ENCODE data around the gene CRB3. TPM values are rescaled to one million over a fixed set of nuclear protein-coding genes. Genes with fewer than 3 reads are reported as not detected.

Gene CRB3
- total RNA-seq, 2 experiments from 2014 or later: 1.2 to 1.8 TPM

DNA sequence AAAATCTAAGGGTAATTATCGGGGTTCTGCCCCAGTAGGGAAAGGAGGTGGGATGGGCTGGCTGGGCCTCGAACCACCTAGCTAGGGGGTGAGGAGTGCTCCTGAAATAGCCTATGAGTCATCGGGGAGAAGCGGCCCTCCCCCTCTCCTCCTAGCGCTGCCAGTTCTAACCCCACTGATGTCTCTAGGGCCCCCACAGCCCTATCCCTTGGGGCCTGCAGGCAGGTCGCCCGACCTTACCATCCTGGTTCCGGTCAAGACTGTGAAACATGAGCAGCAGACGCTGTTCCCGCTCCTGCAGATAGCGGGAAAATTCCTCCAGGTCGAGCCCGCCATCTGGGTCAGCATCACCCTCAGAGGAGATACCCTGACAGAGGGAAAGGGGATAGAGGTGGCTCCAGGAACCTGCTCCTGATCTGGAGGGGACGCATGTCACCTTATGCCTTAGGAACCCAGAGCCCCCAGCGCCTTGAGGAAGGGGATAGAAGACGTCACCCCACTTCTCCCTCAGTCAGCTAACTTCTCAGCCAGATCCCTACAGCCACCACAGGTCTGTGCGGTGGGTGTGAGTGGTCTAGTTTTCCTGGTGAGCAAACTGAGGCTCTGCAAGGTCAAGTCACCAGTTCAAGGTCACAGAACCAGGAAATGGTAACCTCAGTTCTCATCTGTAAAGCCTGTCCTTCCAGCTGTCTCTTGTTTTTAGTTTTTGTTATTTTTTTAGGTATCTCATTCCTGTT is 5.9 kb upstream of the CRB3 start:
- Mint-ChIP-seq H3K27ac (no peak overlapping the region), H3K36me3 (ENCODE audit: low read depth) (peaks cover 32% of the 10 kb centered on the region), H3K27me3 (no peaks in the 10 kb centered on the region), H3K4me3 (peak overlapping the region; percentile 80), H3K9me3 (ENCODE audit: low read depth) (peaks cover 18% of the 10 kb centered on the region), H3K4me1 (peaks cover 9% of the 10 kb centered on the region)
- intact Hi-C loops (cut with DNase I, micrococcal nuclease): no loop called here
- ATAC-seq (no peak), DNase-seq (no peak)
- CTCF ChIA-PET: interaction anchor here (0.9 kb wide), 1 partner anchor 240 kb away, joined by 4 read pairs; no protein-coding TSS in a partner anchor
- POLR2A ChIA-PET: no interaction called here

DNA sequence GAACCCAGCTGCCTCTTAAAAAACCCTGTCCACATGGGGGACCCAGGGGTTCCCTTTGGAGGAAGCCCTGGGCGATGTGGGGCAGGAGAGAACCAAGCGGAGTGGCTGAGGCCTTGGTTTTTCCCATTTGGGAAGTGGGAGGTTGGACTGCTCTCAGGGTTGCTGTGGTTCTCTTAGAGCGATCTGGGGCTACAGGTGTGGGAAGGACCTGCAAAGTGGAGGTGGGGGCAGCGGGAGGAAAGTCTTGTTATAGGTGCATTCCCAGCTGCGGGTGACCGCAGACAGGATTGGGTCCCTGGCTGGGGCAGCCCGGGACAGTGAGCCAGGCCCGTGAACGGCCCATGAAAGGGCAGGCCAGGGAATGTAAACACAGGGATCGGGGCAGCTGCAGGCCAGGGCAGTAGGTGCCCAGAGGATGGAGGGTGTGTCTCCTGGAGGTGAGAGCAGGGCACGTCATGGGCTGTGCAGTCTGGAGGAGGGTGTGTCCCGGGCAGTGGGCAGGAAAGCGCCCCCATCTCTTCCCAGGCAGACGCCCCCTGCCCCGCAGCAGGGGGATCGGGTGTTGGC is 5.3 kb upstream of the CRB3 start:
- H3K36me3 Mint-ChIP-seq (ENCODE audit: low read depth): peaks cover 29% of the 10 kb centered on the region
- H3K9me3 Mint-ChIP-seq (ENCODE audit: low read depth): peaks cover 18% of the 10 kb centered on the region
- H3K27me3 Mint-ChIP-seq: no peaks in the 10 kb centered on the region
- H3K4me1 Mint-ChIP-seq: peaks cover 9% of the 10 kb centered on the region
- ATAC-seq: no peak
- POLR2A ChIA-PET: no interaction called here
- intact Hi-C loops (cut with DNase I, micrococcal nuclease): no loop called here
- H3K4me3 Mint-ChIP-seq: peak overlapping the region; percentile 80
- DNase-seq: no peak
- CTCF ChIA-PET: interaction anchor here (0.9 kb wide), 1 partner anchor 240 kb away, joined by 4 read pairs; no protein-coding TSS in a partner anchor
- peak overlapping the region; percentile 83 for H3K27ac Mint-ChIP-seq

DNA sequence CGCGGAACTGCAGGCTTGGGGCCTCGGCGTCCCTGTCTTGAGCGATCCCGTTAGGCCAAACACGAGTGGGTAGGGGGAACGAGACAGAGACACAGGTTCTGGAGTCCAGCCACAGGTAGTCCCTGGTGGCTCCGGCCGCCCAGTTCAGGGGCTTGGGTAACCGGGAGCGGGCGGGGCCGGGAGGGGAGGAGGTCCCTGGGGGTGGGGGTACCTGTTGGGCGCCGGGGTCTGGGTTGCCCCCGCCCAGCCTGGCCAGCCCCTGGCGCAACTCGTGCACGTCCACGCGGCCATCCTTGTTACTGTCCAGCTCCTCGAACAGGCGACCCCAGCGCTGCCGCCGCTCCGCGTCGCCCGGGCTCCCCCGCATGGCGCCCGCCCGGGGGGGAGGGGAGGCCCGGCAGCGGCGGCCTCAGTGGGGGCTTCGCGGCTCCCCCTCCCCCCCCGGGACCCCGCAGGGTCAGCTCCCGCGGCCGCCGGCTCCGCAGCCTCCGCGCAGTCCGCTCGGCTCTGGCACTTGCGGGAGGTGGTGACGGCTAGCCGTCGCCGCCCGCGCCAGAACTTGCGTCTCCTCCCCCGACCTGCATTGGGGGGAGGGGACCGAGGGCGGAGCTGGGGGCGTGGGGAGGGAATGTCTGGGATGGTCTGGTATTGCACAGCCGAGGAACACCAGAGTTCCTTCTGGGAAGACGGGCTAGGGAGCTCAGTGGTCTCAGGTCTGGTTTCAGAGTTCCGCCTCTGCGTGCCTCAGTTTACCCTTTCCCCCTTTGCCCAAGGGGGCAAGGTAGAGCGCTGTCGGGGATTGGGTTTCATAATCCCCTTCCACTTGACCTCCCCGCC is 4.6 kb upstream of the CRB3 start, which contains the start of gene SLC25A23:
Gene SLC25A23, minus strand, starts transcription at position 531 of the 837 bp plus-strand sequence. Its CDS starts 164 bp downstream, at position 367.
- peaks cover 22% of the 10 kb centered on the region for H3K36me3 Mint-ChIP-seq (ENCODE audit: low read depth)
- peak within 1 kb of the TSS; percentile 83 for H3K27ac Mint-ChIP-seq
- POLR2A ChIA-PET: no interaction called here
- DNase-seq (peak; percentile 79), ATAC-seq (peak; percentile 25)
- peaks cover 13% of the 10 kb centered on the region for H3K4me1 Mint-ChIP-seq
- intact Hi-C loops (cut with DNase I, micrococcal nuclease): loop anchor here (1.0 to 5.0 kb wide), 22 partner anchors 17 to 632 kb away; partner anchors contain the start of genes CLPP (in 1 of the 2), DENND1C (in 1 of the 2), GPR108 (in 1 of the 2) and GTF2F1 (in 1 of the 2)
- peaks cover 14% of the 10 kb centered on the region for H3K9me3 Mint-ChIP-seq (ENCODE audit: low read depth)
- no peaks in the 10 kb centered on the region for H3K27me3 Mint-ChIP-seq
- H3K4me3 Mint-ChIP-seq: peak within 1 kb of the TSS; percentile 80
- CTCF ChIA-PET: interaction anchor here (0.9 kb wide), 1 partner anchor 241 kb away, joined by 4 read pairs; no protein-coding TSS in a partner anchor

DNA sequence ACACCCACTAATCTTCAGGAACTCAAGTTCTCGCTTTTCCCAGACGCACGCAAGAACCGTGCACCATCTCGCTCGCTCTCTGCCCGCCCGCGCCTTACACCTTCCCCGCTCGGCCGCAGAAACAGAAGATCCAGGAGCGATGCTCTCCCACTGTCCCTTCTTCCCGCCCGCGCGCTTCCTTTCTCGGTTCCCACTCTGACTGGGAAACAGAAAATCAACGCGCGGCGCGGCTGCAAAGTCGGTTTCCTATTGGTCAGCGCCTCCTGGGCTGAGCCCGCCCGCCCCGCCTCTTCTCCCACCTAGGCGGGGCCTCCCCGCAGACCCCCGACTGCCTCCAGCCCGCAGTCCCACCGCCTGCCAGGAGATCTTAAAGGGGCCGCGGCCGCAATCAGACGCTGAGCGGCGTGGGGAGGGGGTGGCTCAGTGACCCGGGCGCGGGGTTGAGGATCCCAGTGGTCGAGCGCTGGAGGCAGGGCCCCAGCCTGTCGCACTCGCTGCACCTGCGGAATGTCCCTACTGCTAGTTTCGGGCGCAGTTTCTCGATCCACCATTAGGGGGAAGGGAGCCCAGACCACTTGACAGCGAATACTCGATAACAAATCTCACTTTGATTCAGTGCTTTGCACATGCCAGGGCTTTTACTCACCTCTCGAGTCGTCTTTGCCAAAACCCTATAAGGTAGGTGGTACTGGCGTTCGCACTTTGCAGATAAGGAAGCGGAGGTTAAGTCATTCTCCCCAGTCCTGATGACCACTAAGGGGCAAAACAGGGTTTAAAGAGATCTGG is 3.8 kb upstream of the CRB3 start:
- POLR2A ChIA-PET: no interaction called here
- Mint-ChIP-seq H3K4me3 (peak overlapping the region; percentile 78), H3K9me3 (ENCODE audit: low read depth) (peaks cover 6% of the 10 kb centered on the region), H3K36me3 (ENCODE audit: low read depth) (peaks cover 14% of the 10 kb centered on the region), H3K4me1 (peaks cover 18% of the 10 kb centered on the region), H3K27ac (peak overlapping the region; percentile 82), H3K27me3 (no peaks in the 10 kb centered on the region)
- CTCF ChIA-PET: no interaction called here
- intact Hi-C loops (cut with DNase I, micrococcal nuclease): loop anchor here (1.0 to 5.0 kb wide), 22 partner anchors 16 to 633 kb away; partner anchors contain the start of genes CLPP (in 1 of the 2), DENND1C (in 1 of the 2), GPR108 (in 1 of the 2) and GTF2F1 (in 1 of the 2)
- DNase-seq (peak; percentile 99), ATAC-seq (peak; percentile 83)

DNA sequence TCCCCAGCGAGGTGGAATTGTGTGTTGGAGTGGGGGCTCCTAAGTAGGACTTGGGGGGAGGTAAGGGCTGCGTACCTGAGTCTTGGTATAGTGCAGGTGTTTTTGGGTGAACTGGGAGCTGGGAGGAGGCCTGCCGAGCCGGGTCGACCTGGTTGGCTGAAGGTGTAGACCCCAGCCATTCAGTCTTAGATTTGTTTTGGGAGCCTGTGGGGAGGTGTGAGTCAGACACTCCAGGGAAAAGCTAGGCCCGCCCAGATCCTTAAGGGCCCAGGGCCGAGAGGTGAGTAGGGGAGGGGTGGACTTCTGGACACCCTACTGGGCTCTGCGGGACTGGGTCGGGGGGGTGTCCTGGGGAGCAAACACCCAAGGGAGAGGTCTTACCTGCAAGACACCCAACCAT is 935 bp downstream of the CRB3 start:
- no peak for DNase-seq
- CTCF ChIA-PET: interaction anchor here (0.5 kb wide), 1 partner anchor 916 kb away, joined by 3 read pairs; no protein-coding TSS in a partner anchor

DNA sequence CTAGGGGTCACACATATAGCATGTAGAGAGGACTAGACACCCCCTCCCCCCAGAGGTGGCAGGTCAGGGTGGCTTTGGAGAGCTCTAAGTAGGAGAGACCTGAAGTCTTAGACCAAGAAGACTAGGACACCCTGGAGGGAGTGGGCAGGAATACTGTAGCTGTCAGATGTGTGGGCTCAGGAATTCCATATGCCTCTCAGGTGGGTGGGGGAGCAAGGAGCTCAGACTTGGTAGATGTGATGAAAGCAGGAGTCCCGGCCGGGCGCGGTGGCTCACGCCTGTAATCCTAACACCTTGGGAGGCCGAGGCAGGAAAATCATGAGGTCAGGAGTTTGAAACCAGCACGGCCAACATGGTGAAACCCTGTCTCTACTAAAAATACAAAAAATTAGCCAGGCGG is 1.6 kb downstream of the CRB3 start:
- no peak for DNase-seq
- POLR2A ChIA-PET: interaction anchor here (0.6 kb wide), 1 partner anchor 127 kb away, joined by 4 read pairs; no protein-coding TSS in a partner anchor

More for the DNA sequence above, 935 bp downstream of the CRB3 start:
- H3K36me3 Mint-ChIP-seq (ENCODE audit: low read depth): peaks cover 13% of the 10 kb centered on the region
- peak overlapping the region; percentile 17 for H3K27ac Mint-ChIP-seq
- ATAC-seq: no peak
- no peaks in the 10 kb centered on the region for H3K27me3 Mint-ChIP-seq
- intact Hi-C loops (cut with DNase I, micrococcal nuclease): no loop called here
- peaks cover 11% of the 10 kb centered on the region for H3K4me1 Mint-ChIP-seq
- H3K4me3 Mint-ChIP-seq: no peak overlapping the region
- H3K9me3 Mint-ChIP-seq (ENCODE audit: low read depth): no peaks in the 10 kb centered on the region
- POLR2A ChIA-PET: no interaction called here

DNA sequence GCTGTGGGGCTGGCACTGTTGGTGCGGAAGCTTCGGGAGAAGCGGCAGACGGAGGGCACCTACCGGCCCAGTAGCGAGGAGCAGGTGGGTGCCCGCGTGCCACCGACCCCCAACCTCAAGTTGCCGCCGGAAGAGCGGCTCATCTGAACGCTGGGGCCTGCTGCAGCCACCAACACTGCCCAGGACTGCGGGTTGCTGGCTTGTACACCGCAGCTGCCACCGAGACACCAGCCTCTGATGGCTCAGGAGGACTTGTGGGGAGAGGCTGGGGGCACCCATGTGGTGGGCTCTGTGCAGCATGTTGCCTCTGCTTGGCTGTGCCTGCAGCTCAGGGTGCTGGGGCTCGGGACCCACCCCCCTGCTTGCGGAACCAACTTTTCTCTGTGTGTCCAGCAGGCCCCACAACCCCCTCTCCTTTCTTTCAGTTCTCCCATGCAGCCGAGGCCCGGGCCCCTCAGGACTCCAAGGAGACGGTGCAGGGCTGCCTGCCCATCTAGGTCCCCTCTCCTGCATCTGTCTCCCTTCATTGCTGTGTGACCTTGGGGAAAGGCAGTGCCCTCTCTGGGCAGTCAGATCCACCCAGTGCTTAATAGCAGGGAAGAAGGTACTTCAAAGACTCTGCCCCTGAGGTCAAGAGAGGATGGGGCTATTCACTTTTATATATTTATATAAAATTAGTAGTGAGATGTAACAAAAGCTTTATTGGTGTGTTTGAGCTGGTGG is 2.6 kb downstream of the CRB3 start:
- ChIA-PET CTCF (interaction anchor here (1.1 to 1.3 kb wide), 2 partner anchors 15 to 56 kb away, joined by 3 to 4 read pairs; no protein-coding TSS in a partner anchor), POLR2A (no interaction called here)
- no peak overlapping the region for H3K27ac Mint-ChIP-seq
- no peak for ATAC-seq
- intact Hi-C loops (cut with DNase I, micrococcal nuclease): no loop called here
- H3K27me3 Mint-ChIP-seq: no peaks in the 10 kb centered on the region
- no peak for DNase-seq
- peaks cover 9% of the 10 kb centered on the region for H3K4me1 Mint-ChIP-seq
- peaks cover 19% of the 10 kb centered on the region for H3K36me3 Mint-ChIP-seq (ENCODE audit: low read depth)
- no peak overlapping the region for H3K4me3 Mint-ChIP-seq
- H3K9me3 Mint-ChIP-seq (ENCODE audit: low read depth): no peaks in the 10 kb centered on the region

More for the DNA sequence above, 1.6 kb downstream of the CRB3 start:
- Mint-ChIP-seq H3K36me3 (ENCODE audit: low read depth) (peaks cover 17% of the 10 kb centered on the region), H3K4me1 (peaks cover 9% of the 10 kb centered on the region), H3K27me3 (no peaks in the 10 kb centered on the region), H3K4me3 (no peak overlapping the region), H3K9me3 (ENCODE audit: low read depth) (no peaks in the 10 kb centered on the region), H3K27ac (no peak overlapping the region)
- ATAC-seq: no peak
- intact Hi-C loops (cut with DNase I, micrococcal nuclease): no loop called here
- CTCF ChIA-PET: no interaction called here

DNA sequence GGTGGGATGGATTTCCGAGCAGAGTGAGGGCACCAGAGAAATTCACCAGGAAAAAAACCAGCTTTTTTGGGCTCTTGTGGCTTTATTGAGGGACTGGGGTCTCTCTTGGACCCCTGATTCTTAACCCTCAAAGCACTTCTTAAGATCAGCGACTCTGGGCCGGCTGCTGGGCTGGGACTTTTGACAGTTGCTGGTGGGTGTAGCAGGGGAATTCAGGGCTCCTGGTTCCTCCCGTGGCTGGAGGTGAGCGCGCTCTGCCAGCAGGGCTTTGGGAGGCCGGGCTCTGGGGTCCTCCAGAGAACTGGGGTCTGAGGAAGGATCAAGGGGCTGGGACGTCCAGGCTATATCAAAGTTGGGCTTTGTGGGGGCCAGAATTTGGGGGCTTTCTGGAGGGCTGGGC is 3.3 kb downstream of the CRB3 start:
- no peaks in the 10 kb centered on the region for H3K9me3 Mint-ChIP-seq (ENCODE audit: low read depth)
- peaks cover 19% of the 10 kb centered on the region for H3K36me3 Mint-ChIP-seq (ENCODE audit: low read depth)
- DNase-seq: no peak
- ChIA-PET CTCF (interaction anchor here (1.3 kb wide), 1 partner anchor 15 kb away, joined by 4 read pairs; no protein-coding TSS in a partner anchor), POLR2A (no interaction called here)
- no peak overlapping the region for H3K27ac Mint-ChIP-seq
- H3K27me3 Mint-ChIP-seq: no peaks in the 10 kb centered on the region
- peaks cover 9% of the 10 kb centered on the region for H3K4me1 Mint-ChIP-seq
- intact Hi-C loops (cut with DNase I, micrococcal nuclease): no loop called here
- no peak overlapping the region for H3K4me3 Mint-ChIP-seq
- no peak for ATAC-seq

DNA sequence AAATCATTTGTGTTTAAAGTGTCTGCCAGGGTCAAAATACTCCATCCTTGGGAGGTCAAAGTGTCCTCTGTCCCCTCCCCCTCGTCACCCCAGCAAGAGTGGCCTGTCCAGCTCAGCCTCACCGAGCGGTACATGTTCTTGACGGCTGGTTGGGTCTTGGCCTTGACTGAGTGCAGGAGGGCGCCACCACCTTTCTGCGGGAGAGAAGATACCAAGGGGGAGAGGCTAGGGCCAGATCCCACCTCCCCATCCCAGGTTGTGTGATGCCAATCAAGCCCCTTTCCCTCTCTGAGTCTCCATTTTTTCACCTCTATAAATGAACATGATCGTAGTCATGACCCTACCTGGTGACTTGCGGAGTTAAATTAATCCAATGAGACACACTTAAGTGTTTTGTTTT is 6.1 kb downstream of the CRB3 start:
- Mint-ChIP-seq H3K4me3 (no peak overlapping the region), H3K27ac (no peak overlapping the region), H3K4me1 (peaks cover 3% of the 10 kb centered on the region), H3K36me3 (ENCODE audit: low read depth) (peaks cover 29% of the 10 kb centered on the region), H3K9me3 (ENCODE audit: low read depth) (no peaks in the 10 kb centered on the region), H3K27me3 (no peaks in the 10 kb centered on the region)
- CTCF ChIA-PET: no interaction called here
- DNase-seq (no peak), ATAC-seq (no peak)
- intact Hi-C loops (cut with DNase I, micrococcal nuclease): no loop called here
- POLR2A ChIA-PET: interaction anchor here (0.7 kb wide), 1 partner anchor 232 kb away, joined by 3 read pairs; no protein-coding TSS in a partner anchor

DNA sequence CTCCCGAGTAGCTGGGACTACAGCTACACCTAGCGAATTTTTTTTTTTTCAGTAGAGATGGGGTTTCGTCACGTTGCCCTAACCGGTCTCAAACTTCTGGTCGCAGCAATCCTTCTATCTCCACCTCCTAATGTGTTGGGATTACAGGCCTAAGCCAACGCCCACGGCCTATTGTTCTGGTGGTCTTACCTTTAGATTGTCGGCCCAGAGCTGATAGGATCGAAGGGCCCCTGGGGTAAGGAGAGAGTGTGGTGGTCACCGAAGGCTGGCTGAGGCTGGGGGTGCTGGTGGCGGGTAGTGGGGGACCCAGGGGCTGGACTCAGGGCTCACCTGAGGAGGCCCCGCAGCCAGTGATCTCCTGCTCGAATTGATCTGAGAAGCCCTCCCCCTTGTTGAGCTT is 7.0 kb downstream of the CRB3 start:
- no peak overlapping the region for H3K4me3 Mint-ChIP-seq
- H3K9me3 Mint-ChIP-seq (ENCODE audit: low read depth): no peaks in the 10 kb centered on the region
- POLR2A ChIA-PET: interaction anchor here (0.5 kb wide), 1 partner anchor 107 kb away, joined by 3 read pairs; no protein-coding TSS in a partner anchor
- H3K27me3 Mint-ChIP-seq: no peaks in the 10 kb centered on the region
- DNase-seq (no peak), ATAC-seq (no peak)
- CTCF ChIA-PET: no interaction called here
- H3K27ac Mint-ChIP-seq: no peak overlapping the region
- H3K36me3 Mint-ChIP-seq (ENCODE audit: low read depth): peaks cover 33% of the 10 kb centered on the region
- intact Hi-C loops (cut with DNase I, micrococcal nuclease): no loop called here
- H3K4me1 Mint-ChIP-seq: peaks cover 3% of the 10 kb centered on the region
